ENCODE data around the gene CELSR2.

DNA sequence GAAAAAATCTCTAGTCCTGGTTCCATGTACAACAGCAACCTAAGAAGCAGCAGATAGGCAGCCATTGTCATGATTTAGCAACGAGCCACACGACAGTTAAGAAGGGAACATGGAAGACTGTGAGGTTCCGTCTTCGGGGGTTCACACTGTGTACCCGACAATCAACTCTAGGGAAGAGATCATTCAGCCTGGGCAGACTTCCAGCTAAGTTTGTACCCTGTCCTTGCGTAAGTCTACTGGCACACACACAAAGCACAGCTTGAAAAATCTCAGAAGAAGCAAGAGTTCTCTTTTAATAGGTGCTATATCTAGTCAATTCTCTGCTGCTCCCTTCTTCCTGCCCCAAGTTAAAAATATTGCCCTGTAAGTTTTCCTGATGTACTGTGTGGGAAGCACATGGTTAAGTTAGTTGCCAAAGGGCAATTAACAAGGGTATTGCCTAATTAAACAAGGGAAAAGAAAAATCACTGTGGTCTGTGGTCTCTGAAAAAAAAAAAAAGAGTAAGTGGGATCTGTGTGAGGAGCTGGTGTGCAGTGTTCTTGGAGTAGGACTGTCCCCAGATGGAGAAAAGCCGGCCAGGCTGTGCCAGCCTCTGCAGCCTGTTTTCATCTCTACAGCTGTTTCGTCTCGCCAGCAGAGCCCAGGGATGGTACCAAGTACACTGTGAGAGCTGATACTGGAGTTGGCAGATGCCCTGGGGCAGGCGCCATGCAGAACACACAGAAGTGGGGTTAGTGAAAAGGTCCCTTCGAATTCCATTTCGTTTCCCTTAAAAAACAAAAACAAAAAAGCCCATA, 63.8 kb downstream of the CELSR2 start:
- TF ChIP-seq, protein P1, sequence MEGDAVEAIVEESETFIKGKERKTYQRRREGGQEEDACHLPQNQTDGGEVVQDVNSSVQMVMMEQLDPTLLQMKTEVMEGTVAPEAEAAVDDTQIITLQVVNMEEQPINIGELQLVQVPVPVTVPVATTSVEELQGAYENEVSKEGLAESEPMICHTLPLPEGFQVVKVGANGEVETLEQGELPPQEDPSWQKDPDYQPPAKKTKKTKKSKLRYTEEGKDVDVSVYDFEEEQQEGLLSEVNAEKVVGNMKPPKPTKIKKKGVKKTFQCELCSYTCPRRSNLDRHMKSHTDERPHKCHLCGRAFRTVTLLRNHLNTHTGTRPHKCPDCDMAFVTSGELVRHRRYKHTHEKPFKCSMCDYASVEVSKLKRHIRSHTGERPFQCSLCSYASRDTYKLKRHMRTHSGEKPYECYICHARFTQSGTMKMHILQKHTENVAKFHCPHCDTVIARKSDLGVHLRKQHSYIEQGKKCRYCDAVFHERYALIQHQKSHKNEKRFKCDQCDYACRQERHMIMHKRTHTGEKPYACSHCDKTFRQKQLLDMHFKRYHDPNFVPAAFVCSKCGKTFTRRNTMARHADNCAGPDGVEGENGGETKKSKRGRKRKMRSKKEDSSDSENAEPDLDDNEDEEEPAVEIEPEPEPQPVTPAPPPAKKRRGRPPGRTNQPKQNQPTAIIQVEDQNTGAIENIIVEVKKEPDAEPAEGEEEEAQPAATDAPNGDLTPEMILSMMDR (optimal IDR thresholded peaks at IDR 0.05 in 1 of 3, IDR thresholded peaks at IDR 0.05 in 1 of 3, conservative IDR thresholded peaks at IDR 0.05 in 1 of 3; ENCODE audit: extremely low read depth in 1 of 3, insufficient read depth in 2 of 3, low read length in 3 of 3) = no peak
- no peak for TF ChIP-seq EZH2 (IDR thresholded peaks at IDR 0.05; ENCODE audit: low read length)

All from keratinocyte (primary cell).